Esophagus squamous epithelium (tissue), 5 donors: Measurements from ENCODE around the gene TSPEAR. TPM values are rescaled to one million over a fixed set of nuclear protein-coding genes. Genes with fewer than 3 reads are reported as not detected.

Experiments used
- DNase-seq: peaks from one replicate; lab custom pipeline; 2025; lab: John Stamatoyannopoulos, UW
- H3K27ac ChIP-seq, 4 donors: fragments of 200-600 bp; sonication (generic); one replicate each; pipeline ENCODE4 v1.5.1; 2016 to 2019; ENCODE audit warnings: mild to moderate bottlenecking in 1 of 4
- H3K27me3 ChIP-seq, 4 donors: fragments of 200-600 bp; sonication (generic); 1 replicate in 3 of 4; 2 replicates in 1 of 4; pipeline versions ENCODE4 v1.5.1 to v1.6.0; 2017 to 2021; ENCODE audit warnings: antibody characterized with exemption in 1 of 4
- H3K36me3 ChIP-seq, 3 donors: fragments of 200-600 bp; sonication (generic); one replicate each; pipeline ENCODE4 v1.5.1; 2016 to 2019
- H3K4me1 ChIP-seq, 3 donors: fragments of 200-600 bp; sonication (generic); one replicate each; pipeline ENCODE4 v1.5.1; 2017 to 2019
- H3K4me3 ChIP-seq, 4 donors: fragments of 200-600 bp; sonication (generic); 1 replicate in 3 of 4; 2 replicates in 1 of 4; pipeline ENCODE4 v1.5.1; 2016 to 2019; ENCODE audit warnings: mild to moderate bottlenecking in 2 of 4, moderate library complexity in 1 of 4
- H3K9me3 ChIP-seq, 3 donors: fragments of 200-600 bp; sonication (generic); one replicate each; pipeline ENCODE4 v1.5.1; 2016 to 2019
- POLR2A ChIP-seq, 4 donors: fragments of 450-650 bp; IDR thresholded peaks; one replicate each; pipeline ENCODE4 v1.6.1; 2017; ENCODE audit warnings: antibody characterized with exemption in 4 of 4, mild to moderate bottlenecking in 4 of 4, moderate library complexity in 3 of 4
- WGBS, 2 donors: methylation state at CpG; one replicate each; pipeline ENCODE4 v1.1.5; 2018; 5-methylcytosine and 5-hydroxymethylcytosine counted together
- intact Hi-C: fragments of 100-400 bp; cut with DNase I; formaldehyde crosslinking; loops from one replicate; pipeline ENCODE4 v1.15.0; 2022
- total RNA-seq, 4 donors: library from RNA; depleted of rRNA; stranded (reverse); fragments of >200 nt; gene quantifications; one replicate each; pipeline ENCODE4 v1.1.0, GENCODE V29; 2016
- TF ChIP-seq, protein P1 (sequence below), 6 experiments: fragments of 450-650 bp in 4 of 6; fragments of 200-600 bp in 2 of 6; sonication (generic) in 2 of 6; IDR thresholded peaks; one replicate each; pipeline ENCODE4 v1.5.1; 2016 to 2019; ENCODE audit warnings: antibody characterized with exemption in 6 of 6, mild to moderate bottlenecking in 4 of 6, moderate library complexity in 4 of 6
- donor health status: DM: yes; HTN: yes; CAD: no.

TSPEAR gene
- total RNA-seq, 4 donors from 2014 or later = not detected

- no peak for TF ChIP-seq POLR2A (IDR thresholded peaks at IDR 0.05)
- TF ChIP-seq, protein P1, sequence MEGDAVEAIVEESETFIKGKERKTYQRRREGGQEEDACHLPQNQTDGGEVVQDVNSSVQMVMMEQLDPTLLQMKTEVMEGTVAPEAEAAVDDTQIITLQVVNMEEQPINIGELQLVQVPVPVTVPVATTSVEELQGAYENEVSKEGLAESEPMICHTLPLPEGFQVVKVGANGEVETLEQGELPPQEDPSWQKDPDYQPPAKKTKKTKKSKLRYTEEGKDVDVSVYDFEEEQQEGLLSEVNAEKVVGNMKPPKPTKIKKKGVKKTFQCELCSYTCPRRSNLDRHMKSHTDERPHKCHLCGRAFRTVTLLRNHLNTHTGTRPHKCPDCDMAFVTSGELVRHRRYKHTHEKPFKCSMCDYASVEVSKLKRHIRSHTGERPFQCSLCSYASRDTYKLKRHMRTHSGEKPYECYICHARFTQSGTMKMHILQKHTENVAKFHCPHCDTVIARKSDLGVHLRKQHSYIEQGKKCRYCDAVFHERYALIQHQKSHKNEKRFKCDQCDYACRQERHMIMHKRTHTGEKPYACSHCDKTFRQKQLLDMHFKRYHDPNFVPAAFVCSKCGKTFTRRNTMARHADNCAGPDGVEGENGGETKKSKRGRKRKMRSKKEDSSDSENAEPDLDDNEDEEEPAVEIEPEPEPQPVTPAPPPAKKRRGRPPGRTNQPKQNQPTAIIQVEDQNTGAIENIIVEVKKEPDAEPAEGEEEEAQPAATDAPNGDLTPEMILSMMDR (IDR thresholded peaks at IDR 0.05) = no peak
- H3K9me3 ChIP-seq = no peaks in the 10 kb centered on the region
- H3K4me1 ChIP-seq = peaks cover 0 to 9% (median 6%) of the 10 kb centered on the region in 3 donors
- no peak overlapping the region for H3K27ac ChIP-seq
- WGBS, 2 donors = 80% methylated on average over 1 to 5 of the region's 9 CpGs
- H3K4me3 ChIP-seq = no peak overlapping the region
- DNase-seq = no peak
- peaks cover 6 to 82% (median 10%) of the 10 kb centered on the region in 4 donors for H3K27me3 ChIP-seq
- H3K36me3 ChIP-seq = no peaks in the 10 kb centered on the region
- intact Hi-C loops = no loop called here
Measured at GRCh38 chr21:44727757-44728156, 16.4 kb upstream of the TSPEAR start.

- Histone ChIP-seq H3K4me3 (no peak overlapping the region), H3K36me3 (no peaks in the 10 kb centered on the region), H3K9me3 (no peaks in the 10 kb centered on the region), H3K4me1 (peaks cover 0 to 9% (median 6%) of the 10 kb centered on the region in 3 donors), H3K27ac (no peak overlapping the region), H3K27me3 (peaks cover 6 to 82% (median 12%) of the 10 kb centered on the region in 4 donors)
- WGBS, 2 donors = 93 to 96% methylated on average over 3 to 7 of the region's 8 CpGs
- intact Hi-C loops = no loop called here
- TF ChIP-seq, protein P1 (IDR thresholded peaks at IDR 0.05) = no peak
- TF ChIP-seq POLR2A (IDR thresholded peaks at IDR 0.05) = no peak
- DNase-seq = no peak
Measured at GRCh38 chr21:44727321-44727720, 15.9 kb upstream of the TSPEAR start.

DNA sequence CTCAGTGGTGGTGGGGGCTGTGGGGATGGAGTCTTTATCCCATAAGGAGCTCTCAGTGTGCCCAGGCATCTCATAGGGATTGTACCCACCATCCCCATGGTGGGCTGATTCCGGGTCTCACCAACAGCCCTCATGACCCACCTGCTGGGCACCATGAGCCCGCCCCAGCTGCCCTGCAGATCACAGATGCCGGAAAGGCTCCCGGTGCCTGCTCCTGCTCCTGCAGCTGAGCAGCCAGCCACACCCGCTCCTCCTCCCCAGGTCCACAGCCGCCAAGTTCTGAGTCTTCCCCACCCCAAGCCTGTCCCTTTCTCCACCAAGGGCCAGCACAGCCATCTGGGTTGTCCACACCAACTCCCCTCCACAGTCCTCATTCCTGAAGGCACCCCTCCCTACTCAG is 15.5 kb upstream of the TSPEAR start:
- no peak for DNase-seq
- 58 to 74% methylated on average over 3 to 4 of the region's 6 CpGs for WGBS, 2 donors
- no peak overlapping the region for H3K4me3 ChIP-seq

GRCh38 chr21:44724926-44725325 is 13.6 kb upstream of the TSPEAR start:
- TF ChIP-seq POLR2A (IDR thresholded peaks at IDR 0.05) = no peak
- Histone ChIP-seq H3K27me3 (peaks cover 6 to 90% (median 12%) of the 10 kb centered on the region in 4 donors), H3K27ac (no peak overlapping the region), H3K36me3 (no peaks in the 10 kb centered on the region), H3K9me3 (no peaks in the 10 kb centered on the region), H3K4me3 (no peak overlapping the region), H3K4me1 (peaks cover 0 to 9% (median 6%) of the 10 kb centered on the region in 3 donors)
- WGBS, 2 donors = 86 to 90% methylated on average over 11 to 14 of the region's 14 CpGs
- DNase-seq = no peak
- intact Hi-C loops = no loop called here

More for the DNA sequence above, 15.5 kb upstream of the TSPEAR start:
- intact Hi-C loops = no loop called here
- Histone ChIP-seq H3K27ac (no peak overlapping the region), H3K9me3 (no peaks in the 10 kb centered on the region), H3K4me1 (peaks cover 0 to 9% (median 6%) of the 10 kb centered on the region in 3 donors), H3K36me3 (no peaks in the 10 kb centered on the region), H3K27me3 (peaks cover 6 to 85% (median 12%) of the 10 kb centered on the region in 4 donors)
- no peak for TF ChIP-seq POLR2A (IDR thresholded peaks at IDR 0.05)
- TF ChIP-seq, protein P1 (IDR thresholded peaks at IDR 0.05) = no peak

GRCh38 chr21:44724196-44724595 is 12.8 kb upstream of the TSPEAR start:
- WGBS, 2 donors = 86 to 89% methylated on average over 5 to 7 of the region's 7 CpGs
- H3K27me3 ChIP-seq = peaks cover 6 to 90% (median 12%) of the 10 kb centered on the region in 4 donors
- H3K27ac ChIP-seq = no peak overlapping the region
- H3K4me1 ChIP-seq = peaks cover 0 to 9% (median 6%) of the 10 kb centered on the region in 3 donors
- no peak for DNase-seq
- intact Hi-C loops = no loop called here
- TF ChIP-seq, protein P1 (IDR thresholded peaks at IDR 0.05) = no peak
- no peak for TF ChIP-seq POLR2A (IDR thresholded peaks at IDR 0.05)
- H3K9me3 ChIP-seq = no peaks in the 10 kb centered on the region
- H3K4me3 ChIP-seq = no peak overlapping the region
- no peaks in the 10 kb centered on the region for H3K36me3 ChIP-seq
